Chondrocyte (in vitro differentiated cells): ENCODE data around the gene LMO3. TPM values are rescaled to one million over a fixed set of nuclear protein-coding genes. Genes with fewer than 3 reads are reported as not detected.
"Not testable (repeated sequence)": the region's sequence is repeated elsewhere in the genome, so short reads cannot be mapped to it uniquely, and the experiment has no call there.

Source experiments
- DNase-seq: peaks from one replicate; pipeline ENCODE4 v3.0.0; 2021; ENCODE audit warnings: mixed read lengths, low spot score
- H3K27ac Mint-ChIP-seq: one replicate; pipeline ENCODE4 v1.8.0; 2021; ENCODE audit warnings: mild to moderate bottlenecking, moderate library complexity, mixed read lengths; ENCODE audit not compliant: unreplicated experiment
- H3K27me3 Mint-ChIP-seq: 2 replicates; pipeline ENCODE4 v1.8.0; 2021; ENCODE audit warnings: low read depth, mixed read lengths
- H3K36me3 Mint-ChIP-seq: 2 replicates; pipeline ENCODE4 v1.8.0; 2021; ENCODE audit warnings: low read depth, mixed read lengths
- H3K4me1 Mint-ChIP-seq: 2 replicates; pipeline ENCODE4 v1.8.0; 2021; ENCODE audit warnings: low read depth, mild to moderate bottlenecking, mixed read lengths
- H3K4me3 Mint-ChIP-seq: one replicate; pipeline ENCODE4 v1.8.0; 2021; ENCODE audit warnings: mild to moderate bottlenecking, moderate library complexity, mixed read lengths; ENCODE audit not compliant: unreplicated experiment
- H3K9me3 Mint-ChIP-seq: 2 replicates; pipeline ENCODE4 v1.8.0; 2021; ENCODE audit warnings: low read depth, mixed read lengths
- total RNA-seq: library from RNA; stranded (reverse); gene quantifications from 3 replicates; pipeline ENCODE4 v1.2.1, GENCODE V29; 2021
- TF ChIP-seq, protein P1 (sequence below): fragments of 200-600 bp; sonication (generic); IDR thresholded peaks from 2 replicates; pipeline ENCODE4 v1.5.0; 2021; ENCODE audit warnings: antibody characterized with exemption, mild to moderate bottlenecking, moderate library complexity

The LMO3 gene
- total RNA-seq, 1 donor from 2014 or later = 0.57 TPM

DNA sequence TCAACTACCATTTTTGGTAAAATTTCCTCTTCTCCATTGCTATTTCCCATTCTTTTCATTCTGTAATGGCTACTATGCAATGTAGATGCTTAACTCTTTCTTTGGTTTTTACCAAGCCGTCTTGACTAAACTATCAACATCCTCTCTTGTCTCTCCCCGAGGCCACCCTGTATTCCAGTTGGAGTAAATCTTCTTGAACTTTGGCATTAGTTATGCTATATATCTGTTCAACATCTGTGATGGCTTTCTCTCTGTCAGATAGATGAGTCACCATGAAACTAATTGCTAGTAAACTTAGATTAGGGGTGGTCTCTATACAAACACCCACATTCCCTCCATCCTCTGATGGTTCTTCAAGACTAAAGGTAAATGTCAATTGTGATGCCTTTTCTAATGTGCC, 63.4 kb downstream of the LMO3 start:
- no peaks in the 10 kb centered on the region for H3K4me1 Mint-ChIP-seq
- no peaks in the 10 kb centered on the region for H3K9me3 Mint-ChIP-seq
- H3K27ac Mint-ChIP-seq = no peak overlapping the region
- no peaks in the 10 kb centered on the region for H3K36me3 Mint-ChIP-seq
- H3K27me3 Mint-ChIP-seq = no peaks in the 10 kb centered on the region
- DNase-seq = no peak
- TF ChIP-seq, protein P1, sequence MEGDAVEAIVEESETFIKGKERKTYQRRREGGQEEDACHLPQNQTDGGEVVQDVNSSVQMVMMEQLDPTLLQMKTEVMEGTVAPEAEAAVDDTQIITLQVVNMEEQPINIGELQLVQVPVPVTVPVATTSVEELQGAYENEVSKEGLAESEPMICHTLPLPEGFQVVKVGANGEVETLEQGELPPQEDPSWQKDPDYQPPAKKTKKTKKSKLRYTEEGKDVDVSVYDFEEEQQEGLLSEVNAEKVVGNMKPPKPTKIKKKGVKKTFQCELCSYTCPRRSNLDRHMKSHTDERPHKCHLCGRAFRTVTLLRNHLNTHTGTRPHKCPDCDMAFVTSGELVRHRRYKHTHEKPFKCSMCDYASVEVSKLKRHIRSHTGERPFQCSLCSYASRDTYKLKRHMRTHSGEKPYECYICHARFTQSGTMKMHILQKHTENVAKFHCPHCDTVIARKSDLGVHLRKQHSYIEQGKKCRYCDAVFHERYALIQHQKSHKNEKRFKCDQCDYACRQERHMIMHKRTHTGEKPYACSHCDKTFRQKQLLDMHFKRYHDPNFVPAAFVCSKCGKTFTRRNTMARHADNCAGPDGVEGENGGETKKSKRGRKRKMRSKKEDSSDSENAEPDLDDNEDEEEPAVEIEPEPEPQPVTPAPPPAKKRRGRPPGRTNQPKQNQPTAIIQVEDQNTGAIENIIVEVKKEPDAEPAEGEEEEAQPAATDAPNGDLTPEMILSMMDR = no peak
- no peak overlapping the region for H3K4me3 Mint-ChIP-seq

DNA sequence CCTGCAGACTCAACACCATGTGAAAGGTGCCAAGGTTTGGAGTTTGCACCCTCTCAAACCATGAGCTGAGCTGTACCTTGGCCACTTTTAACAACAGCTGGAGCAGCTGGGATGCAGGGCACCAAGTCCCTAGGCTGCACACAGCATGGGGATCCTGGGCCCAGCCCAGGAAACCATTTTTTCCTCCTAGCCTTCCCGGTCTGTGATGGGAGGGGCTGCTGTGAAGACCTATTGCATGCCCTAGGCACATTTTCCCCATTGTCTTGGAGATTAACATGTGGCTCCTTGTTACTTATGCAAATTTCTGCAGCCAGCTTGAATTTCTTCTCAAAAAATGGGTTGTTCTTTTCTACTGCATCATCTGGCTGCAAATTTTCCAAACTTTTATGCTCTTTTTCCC, 68.3 kb downstream of the LMO3 start:
- H3K27me3 Mint-ChIP-seq, H3K9me3 Mint-ChIP-seq, H3K4me1 Mint-ChIP-seq, H3K27ac Mint-ChIP-seq, DNase-seq, H3K36me3 Mint-ChIP-seq, H3K4me3 Mint-ChIP-seq: not testable (repeated sequence)

DNA sequence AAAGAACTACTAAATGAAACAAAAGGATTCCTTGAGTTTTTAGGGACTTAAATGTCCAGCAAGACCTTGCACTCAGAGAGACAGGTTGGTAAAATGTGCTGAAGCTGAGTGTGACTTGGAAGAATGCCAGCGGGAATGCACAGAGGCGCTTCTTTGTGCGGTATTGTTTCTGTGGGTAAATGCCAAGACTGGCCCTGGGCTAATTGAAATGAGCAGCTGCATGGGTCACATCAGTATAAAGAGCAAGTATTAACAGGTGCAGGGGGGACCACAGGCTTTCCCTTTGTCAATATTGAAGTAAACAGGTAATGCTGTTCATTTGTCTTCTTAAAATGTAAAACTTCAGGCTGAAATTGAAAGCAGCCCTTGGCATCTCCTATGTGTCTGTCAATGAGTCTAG, 74.3 kb downstream of the LMO3 start:
- no peak overlapping the region for H3K27ac Mint-ChIP-seq
- H3K27me3 Mint-ChIP-seq = no peaks in the 10 kb centered on the region
- TF ChIP-seq, protein P1 = no peak
- H3K9me3 Mint-ChIP-seq = no peaks in the 10 kb centered on the region
- no peak overlapping the region for H3K4me3 Mint-ChIP-seq
- no peaks in the 10 kb centered on the region for H3K36me3 Mint-ChIP-seq
- H3K4me1 Mint-ChIP-seq = peaks cover 4% of the 10 kb centered on the region
- no peak for DNase-seq

DNA sequence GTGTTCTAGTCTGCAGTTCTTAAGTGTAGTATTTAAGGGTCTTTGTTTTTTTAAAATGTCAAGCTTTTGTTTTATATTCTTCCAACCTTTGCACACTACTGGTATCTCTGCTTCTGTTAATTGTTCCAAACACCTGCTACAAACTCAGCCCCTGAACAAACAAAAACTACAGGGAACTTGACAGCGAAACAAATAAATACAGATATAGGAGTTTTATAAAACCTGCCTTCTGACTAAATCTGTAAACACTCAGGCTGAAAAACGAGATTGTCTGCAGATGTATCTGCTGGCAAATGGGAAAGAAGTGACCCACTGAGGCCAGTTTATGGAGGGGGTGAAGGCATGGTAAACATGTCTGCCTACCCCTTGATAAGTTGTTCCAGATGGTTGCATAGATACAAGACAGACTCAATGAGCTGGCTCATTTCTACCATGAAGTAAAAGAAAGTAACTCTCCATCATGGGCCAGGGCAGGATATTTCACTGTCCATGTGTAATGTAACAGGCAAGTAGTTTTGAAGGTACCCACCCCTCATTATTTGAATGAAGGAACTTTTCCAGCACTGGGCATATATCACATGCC, 75.6 kb downstream of the LMO3 start:
- Mint-ChIP-seq H3K4me3 (no peak overlapping the region), H3K36me3 (no peaks in the 10 kb centered on the region), H3K9me3 (no peaks in the 10 kb centered on the region), H3K27me3 (no peaks in the 10 kb centered on the region), H3K27ac (no peak overlapping the region), H3K4me1 (peaks cover 9% of the 10 kb centered on the region)
- no peak for DNase-seq
- TF ChIP-seq, protein P1 = no peak

DNA sequence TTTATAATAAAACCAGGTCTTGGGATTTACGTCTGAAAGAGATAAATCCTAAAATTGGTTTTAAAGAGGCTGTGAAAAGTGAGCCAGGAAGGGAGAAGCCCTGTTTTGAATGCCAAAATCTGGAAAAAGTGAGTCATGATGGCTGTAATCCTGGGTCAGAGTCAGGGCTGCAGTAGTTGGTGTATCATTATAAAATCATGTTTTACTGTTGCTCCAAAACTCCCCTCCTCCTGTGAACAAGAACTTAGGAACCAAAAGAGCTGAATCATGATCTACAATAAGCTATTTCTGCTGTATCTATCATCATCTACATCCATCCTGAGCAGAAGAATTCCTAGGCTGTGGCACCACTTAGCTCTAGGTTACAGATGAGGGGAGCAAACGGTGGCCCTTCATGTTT, 79.3 kb downstream of the LMO3 start:
- no peaks in the 10 kb centered on the region for H3K27me3 Mint-ChIP-seq
- DNase-seq = no peak
- no peak overlapping the region for H3K4me3 Mint-ChIP-seq

GRCh38 chr12:16524378-16524777, 81.6 kb downstream of the LMO3 start:
- H3K27me3 Mint-ChIP-seq = no peaks in the 10 kb centered on the region

More for the DNA sequence above, 79.3 kb downstream of the LMO3 start:
- Mint-ChIP-seq H3K9me3 (no peaks in the 10 kb centered on the region), H3K27ac (no peak overlapping the region), H3K4me1 (peaks cover 9% of the 10 kb centered on the region), H3K36me3 (no peaks in the 10 kb centered on the region)
- TF ChIP-seq, protein P1 = no peak

More at GRCh38 chr12:16524378-16524777, 81.6 kb downstream of the LMO3 start:
- TF ChIP-seq, protein P1 = no peak
- peaks cover 13% of the 10 kb centered on the region for H3K4me1 Mint-ChIP-seq
- H3K4me3 Mint-ChIP-seq = no peak overlapping the region
- H3K9me3 Mint-ChIP-seq = no peaks in the 10 kb centered on the region
- H3K36me3 Mint-ChIP-seq = no peaks in the 10 kb centered on the region
- no peak for DNase-seq
- no peak overlapping the region for H3K27ac Mint-ChIP-seq
